IPS-18a (cell line): ENCODE results near the gene CTIF.
"Not testable (repeated sequence)": the region's sequence is repeated elsewhere in the genome, so short reads cannot be mapped to it uniquely, and the experiment has no call there.

Experiments
- H3K27ac ChIP-seq: one replicate; pipeline ENCODE4 v1.5.1; 2013; ENCODE audit warnings: low read length
- H3K27me3 ChIP-seq: one replicate; pipeline ENCODE4 v1.6.1; 2013; ENCODE audit warnings: mild to moderate bottlenecking, low read length; ENCODE audit not compliant: control insufficient read depth, insufficient read depth
- H3K36me3 ChIP-seq: one replicate; pipeline ENCODE4 v1.6.1; 2013; ENCODE audit warnings: low read depth, low read length; ENCODE audit not compliant: control insufficient read depth
- H3K4me1 ChIP-seq: one replicate; pipeline ENCODE4 v1.6.1; 2013; ENCODE audit warnings: low read depth, low read length; ENCODE audit not compliant: control insufficient read depth
- H3K4me3 ChIP-seq: one replicate; pipeline ENCODE4 v1.5.1; 2013; ENCODE audit warnings: low read length
- H3K9ac ChIP-seq: one replicate; pipeline ENCODE4 v1.6.1; 2013; ENCODE audit warnings: mild to moderate bottlenecking, low read length, moderate library complexity
- H3K9me3 ChIP-seq: one replicate; pipeline ENCODE4 v1.6.1; 2013; ENCODE audit warnings: low read depth, low read length; ENCODE audit not compliant: control insufficient read depth

CTIF gene

GRCh38 chr18:48867978-48868377, 329.1 kb downstream of the CTIF start:
- Histone ChIP-seq H3K4me1 (no peaks in the 10 kb centered on the region), H3K9me3 (no peaks in the 10 kb centered on the region), H3K36me3 (no peaks in the 10 kb centered on the region), H3K27ac (no peak overlapping the region), H3K27me3 (no peaks in the 10 kb centered on the region), H3K4me3 (no peak overlapping the region), H3K9ac (no peak overlapping the region)

- H3K27me3 ChIP-seq, result no peaks in the 10 kb centered on the region
Measured at GRCh38 chr18:48868468-48869466, 329.9 kb downstream of the CTIF start.

GRCh38 chr18:48869591-48869990, 330.8 kb downstream of the CTIF start:
- H3K4me1 ChIP-seq, result no peaks in the 10 kb centered on the region
- H3K9ac ChIP-seq, result no peak overlapping the region
- H3K27ac ChIP-seq, result no peak overlapping the region
- no peak overlapping the region for H3K4me3 ChIP-seq
- H3K36me3 ChIP-seq, result no peaks in the 10 kb centered on the region
- no peaks in the 10 kb centered on the region for H3K27me3 ChIP-seq
- H3K9me3 ChIP-seq, result no peaks in the 10 kb centered on the region

More at GRCh38 chr18:48868468-48869466, 329.9 kb downstream of the CTIF start:
- Histone ChIP-seq H3K4me1 (no peaks in the 10 kb centered on the region), H3K4me3 (no peak overlapping the region), H3K9me3 (no peaks in the 10 kb centered on the region), H3K27ac (no peak overlapping the region), H3K9ac (no peak overlapping the region), H3K36me3 (no peaks in the 10 kb centered on the region)

- not testable (repeated sequence) for H3K36me3 ChIP-seq, H3K4me3 ChIP-seq, H3K9me3 ChIP-seq, H3K27ac ChIP-seq, H3K27me3 ChIP-seq, H3K9ac ChIP-seq, H3K4me1 ChIP-seq
Measured at GRCh38 chr18:48870926-48871325, 332.1 kb downstream of the CTIF start.

- Histone ChIP-seq H3K27ac (no peak overlapping the region), H3K36me3 (no peaks in the 10 kb centered on the region), H3K4me3 (no peak overlapping the region), H3K27me3 (no peaks in the 10 kb centered on the region), H3K4me1 (no peaks in the 10 kb centered on the region), H3K9ac (no peak overlapping the region), H3K9me3 (no peaks in the 10 kb centered on the region)
Measured at GRCh38 chr18:48871391-48872166, 332.7 kb downstream of the CTIF start.

GRCh38 chr18:48872234-48873145, 333.7 kb downstream of the CTIF start:
- no peaks in the 10 kb centered on the region for H3K4me1 ChIP-seq
- H3K9ac ChIP-seq, result no peak overlapping the region

GRCh38 chr18:48874233-48874632, 335.4 kb downstream of the CTIF start:
- no peaks in the 10 kb centered on the region for H3K9me3 ChIP-seq
- H3K4me1 ChIP-seq, result peaks cover 8% of the 10 kb centered on the region
- no peaks in the 10 kb centered on the region for H3K36me3 ChIP-seq
- H3K27me3 ChIP-seq, result no peaks in the 10 kb centered on the region
- H3K9ac ChIP-seq, result no peak overlapping the region
- H3K4me3 ChIP-seq, result no peak overlapping the region
- H3K27ac ChIP-seq, result no peak overlapping the region

More at GRCh38 chr18:48872234-48873145, 333.7 kb downstream of the CTIF start:
- H3K27ac ChIP-seq, result no peak overlapping the region
- H3K9me3 ChIP-seq, result no peaks in the 10 kb centered on the region
- H3K36me3 ChIP-seq, result no peaks in the 10 kb centered on the region
- H3K27me3 ChIP-seq, result no peaks in the 10 kb centered on the region
- H3K4me3 ChIP-seq, result no peak overlapping the region

- Histone ChIP-seq H3K9me3 (no peaks in the 10 kb centered on the region), H3K27ac (no peak overlapping the region), H3K36me3 (no peaks in the 10 kb centered on the region), H3K27me3 (no peaks in the 10 kb centered on the region), H3K4me1 (peaks cover 9% of the 10 kb centered on the region), H3K9ac (no peak overlapping the region), H3K4me3 (no peak overlapping the region)
Measured at GRCh38 chr18:48874701-48875162, 335.9 kb downstream of the CTIF start.

GRCh38 chr18:48875314-48875941, 336.6 kb downstream of the CTIF start:
- Histone ChIP-seq H3K4me3 (no peak overlapping the region), H3K36me3 (no peaks in the 10 kb centered on the region), H3K27me3 (no peaks in the 10 kb centered on the region), H3K4me1 (peaks cover 9% of the 10 kb centered on the region), H3K9ac (no peak overlapping the region), H3K9me3 (no peaks in the 10 kb centered on the region), H3K27ac (no peak overlapping the region)

GRCh38 chr18:48875942-48876511, 337.2 kb downstream of the CTIF start:
- Histone ChIP-seq H3K9ac (no peak overlapping the region), H3K27me3 (no peaks in the 10 kb centered on the region), H3K9me3 (no peaks in the 10 kb centered on the region), H3K4me3 (no peak overlapping the region), H3K36me3 (no peaks in the 10 kb centered on the region), H3K4me1 (peaks cover 9% of the 10 kb centered on the region), H3K27ac (no peak overlapping the region)
